ENCODE results near the gene UGT1A10.

DNA sequence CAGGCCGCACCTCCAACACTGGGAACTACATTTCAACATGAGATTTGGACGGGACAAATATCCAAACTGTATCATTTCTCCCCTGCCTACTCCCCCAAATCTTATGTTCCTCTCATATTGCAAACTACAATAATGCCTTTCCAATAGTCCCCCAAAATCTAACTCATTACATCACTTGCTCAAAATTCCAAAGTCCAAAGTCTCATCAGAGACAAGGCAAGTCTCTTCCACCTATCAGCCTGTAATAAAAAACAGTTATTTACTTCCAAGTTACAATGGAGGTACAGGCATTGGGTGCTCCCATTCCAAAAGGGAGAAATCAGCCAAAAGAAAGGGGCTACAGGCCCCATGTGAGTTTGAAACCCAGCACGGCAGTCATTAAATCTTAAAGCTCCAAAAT, 31.4 kb upstream of the UGT1A10 start:
- TF ChIP-seq, protein P1, sequence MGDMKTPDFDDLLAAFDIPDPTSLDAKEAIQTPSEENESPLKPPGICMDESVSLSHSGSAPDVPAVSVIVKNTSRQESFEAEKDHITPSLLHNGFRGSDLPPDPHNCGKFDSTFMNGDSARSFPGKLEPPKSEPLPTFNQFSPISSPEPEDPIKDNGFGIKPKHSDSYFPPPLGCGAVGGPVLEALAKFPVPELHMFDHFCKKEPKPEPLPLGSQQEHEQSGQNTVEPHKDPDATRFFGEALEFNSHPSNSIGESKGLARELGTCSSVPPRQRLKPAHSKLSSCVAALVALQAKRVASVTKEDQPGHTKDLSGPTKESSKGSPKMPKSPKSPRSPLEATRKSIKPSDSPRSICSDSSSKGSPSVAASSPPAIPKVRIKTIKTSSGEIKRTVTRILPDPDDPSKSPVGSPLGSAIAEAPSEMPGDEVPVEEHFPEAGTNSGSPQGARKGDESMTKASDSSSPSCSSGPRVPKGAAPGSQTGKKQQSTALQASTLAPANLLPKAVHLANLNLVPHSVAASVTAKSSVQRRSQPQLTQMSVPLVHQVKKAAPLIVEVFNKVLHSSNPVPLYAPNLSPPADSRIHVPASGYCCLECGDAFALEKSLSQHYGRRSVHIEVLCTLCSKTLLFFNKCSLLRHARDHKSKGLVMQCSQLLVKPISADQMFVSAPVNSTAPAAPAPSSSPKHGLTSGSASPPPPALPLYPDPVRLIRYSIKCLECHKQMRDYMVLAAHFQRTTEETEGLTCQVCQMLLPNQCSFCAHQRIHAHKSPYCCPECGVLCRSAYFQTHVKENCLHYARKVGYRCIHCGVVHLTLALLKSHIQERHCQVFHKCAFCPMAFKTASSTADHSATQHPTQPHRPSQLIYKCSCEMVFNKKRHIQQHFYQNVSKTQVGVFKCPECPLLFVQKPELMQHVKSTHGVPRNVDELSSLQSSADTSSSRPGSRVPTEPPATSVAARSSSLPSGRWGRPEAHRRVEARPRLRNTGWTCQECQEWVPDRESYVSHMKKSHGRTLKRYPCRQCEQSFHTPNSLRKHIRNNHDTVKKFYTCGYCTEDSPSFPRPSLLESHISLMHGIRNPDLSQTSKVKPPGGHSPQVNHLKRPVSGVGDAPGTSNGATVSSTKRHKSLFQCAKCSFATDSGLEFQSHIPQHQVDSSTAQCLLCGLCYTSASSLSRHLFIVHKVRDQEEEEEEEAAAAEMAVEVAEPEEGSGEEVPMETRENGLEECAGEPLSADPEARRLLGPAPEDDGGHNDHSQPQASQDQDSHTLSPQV (IDR thresholded peaks at IDR 0.05) = no peak
- no peak for TF ChIP-seq POLR2A (IDR thresholded peaks at IDR 0.05; ENCODE audit: low read depth, low read length)
- TF ChIP-seq, protein P2, sequence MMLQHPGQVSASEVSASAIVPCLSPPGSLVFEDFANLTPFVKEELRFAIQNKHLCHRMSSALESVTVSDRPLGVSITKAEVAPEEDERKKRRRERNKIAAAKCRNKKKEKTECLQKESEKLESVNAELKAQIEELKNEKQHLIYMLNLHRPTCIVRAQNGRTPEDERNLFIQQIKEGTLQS (IDR thresholded peaks at IDR 0.05; ENCODE audit: borderline replicate concordance, extremely low read depth, low read depth, low read length) = no peak
- no peak for TF ChIP-seq TCF3 (IDR thresholded peaks at IDR 0.05; ENCODE audit: borderline replicate concordance, insufficient read depth, low read depth, low read length)
- TF ChIP-seq BMI1 (IDR thresholded peaks at IDR 0.05; ENCODE audit: borderline replicate concordance) = no peak
- no peak for TF ChIP-seq SREBF1 (IDR thresholded peaks at IDR 0.05; ENCODE audit: low read length)
- no peak for TF ChIP-seq CBFB (IDR thresholded peaks at IDR 0.05; ENCODE audit: low read depth)
- TF ChIP-seq NR2C2 (IDR thresholded peaks at IDR 0.05; ENCODE audit: borderline replicate concordance, control insufficient read depth, insufficient read length, low read depth) = no peak
- TF ChIP-seq, protein P3, sequence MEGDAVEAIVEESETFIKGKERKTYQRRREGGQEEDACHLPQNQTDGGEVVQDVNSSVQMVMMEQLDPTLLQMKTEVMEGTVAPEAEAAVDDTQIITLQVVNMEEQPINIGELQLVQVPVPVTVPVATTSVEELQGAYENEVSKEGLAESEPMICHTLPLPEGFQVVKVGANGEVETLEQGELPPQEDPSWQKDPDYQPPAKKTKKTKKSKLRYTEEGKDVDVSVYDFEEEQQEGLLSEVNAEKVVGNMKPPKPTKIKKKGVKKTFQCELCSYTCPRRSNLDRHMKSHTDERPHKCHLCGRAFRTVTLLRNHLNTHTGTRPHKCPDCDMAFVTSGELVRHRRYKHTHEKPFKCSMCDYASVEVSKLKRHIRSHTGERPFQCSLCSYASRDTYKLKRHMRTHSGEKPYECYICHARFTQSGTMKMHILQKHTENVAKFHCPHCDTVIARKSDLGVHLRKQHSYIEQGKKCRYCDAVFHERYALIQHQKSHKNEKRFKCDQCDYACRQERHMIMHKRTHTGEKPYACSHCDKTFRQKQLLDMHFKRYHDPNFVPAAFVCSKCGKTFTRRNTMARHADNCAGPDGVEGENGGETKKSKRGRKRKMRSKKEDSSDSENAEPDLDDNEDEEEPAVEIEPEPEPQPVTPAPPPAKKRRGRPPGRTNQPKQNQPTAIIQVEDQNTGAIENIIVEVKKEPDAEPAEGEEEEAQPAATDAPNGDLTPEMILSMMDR (IDR thresholded peaks at IDR 0.05 in 2 of 3, conservative IDR thresholded peaks at IDR 0.05 in 1 of 3; ENCODE audit: control insufficient read depth in 2 of 3, extremely low read depth in 1 of 3, insufficient read depth in 1 of 3, low read depth in 3 of 3, low read length in 3 of 3) = no peak
- no peak for TF ChIP-seq CEBPB (IDR thresholded peaks at IDR 0.05; ENCODE audit: borderline replicate concordance in 1 of 2, low read depth in 2 of 2, low read length in 2 of 2)
- TF ChIP-seq, protein P4, sequence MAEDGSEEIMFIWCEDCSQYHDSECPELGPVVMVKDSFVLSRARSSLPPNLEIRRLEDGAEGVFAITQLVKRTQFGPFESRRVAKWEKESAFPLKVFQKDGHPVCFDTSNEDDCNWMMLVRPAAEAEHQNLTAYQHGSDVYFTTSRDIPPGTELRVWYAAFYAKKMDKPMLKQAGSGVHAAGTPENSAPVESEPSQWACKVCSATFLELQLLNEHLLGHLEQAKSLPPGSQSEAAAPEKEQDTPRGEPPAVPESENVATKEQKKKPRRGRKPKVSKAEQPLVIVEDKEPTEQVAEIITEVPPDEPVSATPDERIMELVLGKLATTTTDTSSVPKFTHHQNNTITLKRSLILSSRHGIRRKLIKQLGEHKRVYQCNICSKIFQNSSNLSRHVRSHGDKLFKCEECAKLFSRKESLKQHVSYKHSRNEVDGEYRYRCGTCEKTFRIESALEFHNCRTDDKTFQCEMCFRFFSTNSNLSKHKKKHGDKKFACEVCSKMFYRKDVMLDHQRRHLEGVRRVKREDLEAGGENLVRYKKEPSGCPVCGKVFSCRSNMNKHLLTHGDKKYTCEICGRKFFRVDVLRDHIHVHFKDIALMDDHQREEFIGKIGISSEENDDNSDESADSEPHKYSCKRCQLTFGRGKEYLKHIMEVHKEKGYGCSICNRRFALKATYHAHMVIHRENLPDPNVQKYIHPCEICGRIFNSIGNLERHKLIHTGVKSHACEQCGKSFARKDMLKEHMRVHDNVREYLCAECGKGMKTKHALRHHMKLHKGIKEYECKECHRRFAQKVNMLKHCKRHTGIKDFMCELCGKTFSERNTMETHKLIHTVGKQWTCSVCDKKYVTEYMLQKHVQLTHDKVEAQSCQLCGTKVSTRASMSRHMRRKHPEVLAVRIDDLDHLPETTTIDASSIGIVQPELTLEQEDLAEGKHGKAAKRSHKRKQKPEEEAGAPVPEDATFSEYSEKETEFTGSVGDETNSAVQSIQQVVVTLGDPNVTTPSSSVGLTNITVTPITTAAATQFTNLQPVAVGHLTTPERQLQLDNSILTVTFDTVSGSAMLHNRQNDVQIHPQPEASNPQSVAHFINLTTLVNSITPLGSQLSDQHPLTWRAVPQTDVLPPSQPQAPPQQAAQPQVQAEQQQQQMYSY (CRISPR knock-in tag; IDR thresholded peaks at IDR 0.05) = no peak
- no peak for TF ChIP-seq RAD21 (IDR thresholded peaks at IDR 0.05; ENCODE audit: insufficient read depth, low read depth, low read length)
- TF ChIP-seq YY1 (IDR thresholded peaks at IDR 0.05; ENCODE audit: low read depth, low read length) = no peak
- no peak for TF ChIP-seq RFX5 (IDR thresholded peaks at IDR 0.05; ENCODE audit: low read depth, low read length)

Data from GM12878 (cell line).